HuH-7.5 (cell line): Measurements from ENCODE around the gene TXNRD2.

Experiments used
- DNase-seq: peaks from one replicate; pipeline ENCODE4 v3.0.0; 2011; ENCODE audit warnings: low spot score

The TXNRD2 gene

DNA sequence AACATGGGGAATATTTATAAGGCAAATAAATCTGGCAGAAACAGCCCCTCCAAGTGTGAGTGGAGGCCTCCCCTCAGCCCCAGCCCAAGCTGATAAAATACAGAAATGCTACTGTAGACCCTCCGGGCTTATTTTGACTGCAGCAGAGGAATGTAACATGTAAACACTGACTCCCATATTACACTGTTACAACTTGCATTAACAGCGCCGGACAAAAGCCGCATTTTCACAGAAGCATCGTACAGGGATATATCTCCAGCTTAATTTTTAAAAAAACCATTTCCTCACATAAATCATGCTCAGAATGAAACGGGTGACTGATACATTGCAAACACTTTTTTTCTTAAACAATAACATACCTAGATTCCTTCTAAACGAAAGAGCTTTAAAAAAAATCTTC is 36.7 kb downstream of the TXNRD2 start:
- DNase-seq = no peak

DNA sequence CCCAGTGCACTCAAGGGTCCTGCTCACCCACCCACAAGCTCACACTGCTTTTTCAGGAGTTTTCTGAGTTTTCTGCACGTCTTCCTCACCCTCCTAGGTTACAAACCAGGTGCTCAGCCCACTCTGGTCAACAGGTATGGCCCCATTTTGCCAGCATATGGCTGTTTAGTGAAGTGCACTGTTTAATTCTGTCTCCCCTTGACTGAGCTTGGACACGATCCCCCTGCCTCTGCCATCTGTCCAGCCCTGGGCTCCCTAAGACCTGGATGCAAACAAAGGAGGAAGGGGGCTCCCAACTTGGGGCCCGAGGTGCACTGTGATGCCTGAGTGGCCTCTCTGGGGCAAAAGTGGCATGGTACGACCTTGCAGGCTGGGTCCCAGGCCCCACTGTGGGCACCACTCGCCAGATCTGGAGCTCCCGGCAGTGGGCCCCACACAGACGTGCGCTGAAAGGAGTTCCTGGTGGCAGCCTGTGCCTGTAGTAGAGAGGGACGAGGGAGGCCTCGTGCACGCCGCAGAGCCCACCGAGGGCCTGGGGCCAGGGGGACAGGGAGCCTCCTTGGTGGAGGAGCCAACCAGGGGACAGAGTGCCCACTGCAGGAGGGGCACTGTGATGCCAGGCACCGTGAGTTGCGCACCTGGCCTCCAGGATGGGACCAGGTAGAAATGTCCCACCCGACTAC is 37.3 kb downstream of the TXNRD2 start:
- no peak for DNase-seq

DNA sequence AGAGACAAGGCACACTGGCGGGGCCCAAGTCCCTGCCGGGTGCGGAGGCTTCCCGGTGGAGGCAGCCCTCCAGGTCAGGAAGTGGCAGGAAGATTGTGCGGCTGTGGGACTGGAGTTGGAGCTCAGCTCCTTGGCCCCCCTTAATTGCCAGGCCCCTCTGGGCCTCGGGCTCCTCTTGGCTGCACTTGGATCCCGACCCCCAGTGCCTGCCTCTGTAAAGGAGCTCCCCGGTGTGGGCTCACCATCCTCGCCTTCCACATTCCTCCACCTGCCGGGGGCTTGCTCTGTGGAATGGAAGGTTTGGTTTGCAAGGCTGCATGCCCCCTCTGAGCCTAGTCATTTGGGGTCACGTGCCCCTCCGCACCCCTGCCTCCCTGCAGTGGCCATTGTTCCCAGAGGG is 38.1 kb downstream of the TXNRD2 start:
- DNase-seq = no peak

DNA sequence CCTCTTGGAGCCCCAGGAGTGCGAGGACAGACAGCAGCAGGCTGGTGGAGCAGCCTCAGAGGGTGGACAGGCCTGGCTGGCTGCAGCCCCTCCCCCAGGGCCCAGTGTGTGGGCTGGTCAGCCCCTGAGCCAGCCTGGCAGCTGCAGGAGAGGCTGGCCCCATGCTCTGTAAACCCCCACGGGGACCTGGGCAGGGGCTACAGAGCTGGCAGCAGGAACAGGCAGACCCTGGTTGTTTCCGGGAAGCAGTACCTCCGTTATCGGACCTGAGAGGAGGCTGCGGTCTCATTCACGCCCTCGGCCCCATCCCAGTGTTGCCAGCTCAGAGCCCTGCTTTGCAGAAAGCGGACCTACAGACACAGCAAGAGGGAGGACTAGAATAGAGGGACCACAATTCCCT is 38.6 kb downstream of the TXNRD2 start:
- DNase-seq = no peak

DNA sequence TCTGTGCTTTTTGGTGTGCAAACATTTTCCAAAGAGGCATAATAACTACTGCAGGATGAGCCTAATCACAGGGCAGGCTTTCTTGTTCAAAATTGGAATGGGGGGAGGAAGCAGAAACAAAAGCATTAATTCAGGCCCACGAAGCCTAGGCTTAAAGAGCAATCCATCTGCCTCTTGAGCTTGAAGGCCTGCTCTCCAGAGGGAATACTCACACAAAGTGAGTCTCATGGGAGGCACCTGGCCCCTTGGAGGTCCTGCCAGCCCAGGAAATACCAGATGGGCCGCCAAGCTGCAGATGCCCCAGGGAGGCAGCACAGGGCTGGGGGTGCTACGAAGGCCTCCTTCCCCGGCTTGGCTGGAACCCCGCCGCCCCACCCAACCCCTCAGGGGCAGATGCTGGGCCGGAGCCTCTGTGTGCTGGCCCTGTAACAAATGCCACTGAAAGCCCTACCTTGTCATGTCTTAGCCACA is 39.3 kb downstream of the TXNRD2 start:
- DNase-seq = no peak

DNA sequence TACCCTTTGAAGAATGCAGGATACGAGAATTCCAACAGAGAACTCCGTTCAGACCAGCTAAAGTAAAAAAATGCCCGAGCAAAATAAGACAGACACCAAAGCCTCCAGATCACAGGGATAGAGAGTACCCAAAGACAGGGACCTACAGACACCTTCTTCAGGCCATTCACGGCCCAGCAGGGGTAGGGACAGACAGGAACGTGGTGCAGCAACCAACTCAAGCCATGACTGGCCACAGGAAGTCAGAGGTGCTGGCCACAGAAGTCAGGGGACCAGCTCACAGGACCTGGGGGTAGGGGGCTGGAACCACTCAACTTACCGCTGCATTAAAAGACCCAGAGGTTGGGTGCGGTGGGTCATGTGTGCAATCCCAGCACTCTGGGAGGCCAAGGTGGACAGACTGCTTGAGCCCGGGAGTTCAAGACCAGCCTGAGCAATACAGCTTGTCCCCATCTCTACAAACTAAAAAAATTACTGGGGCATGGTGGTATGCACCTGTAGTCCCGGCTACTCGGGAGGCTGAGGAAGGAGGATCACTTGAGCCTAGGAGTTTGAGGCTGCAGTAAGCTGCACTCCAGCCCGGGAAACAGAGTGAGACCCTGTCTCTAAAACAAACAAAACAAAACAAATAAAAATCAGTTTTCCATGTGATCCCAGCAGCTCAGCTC is 39.9 kb downstream of the TXNRD2 start:
- DNase-seq = no peak

DNA sequence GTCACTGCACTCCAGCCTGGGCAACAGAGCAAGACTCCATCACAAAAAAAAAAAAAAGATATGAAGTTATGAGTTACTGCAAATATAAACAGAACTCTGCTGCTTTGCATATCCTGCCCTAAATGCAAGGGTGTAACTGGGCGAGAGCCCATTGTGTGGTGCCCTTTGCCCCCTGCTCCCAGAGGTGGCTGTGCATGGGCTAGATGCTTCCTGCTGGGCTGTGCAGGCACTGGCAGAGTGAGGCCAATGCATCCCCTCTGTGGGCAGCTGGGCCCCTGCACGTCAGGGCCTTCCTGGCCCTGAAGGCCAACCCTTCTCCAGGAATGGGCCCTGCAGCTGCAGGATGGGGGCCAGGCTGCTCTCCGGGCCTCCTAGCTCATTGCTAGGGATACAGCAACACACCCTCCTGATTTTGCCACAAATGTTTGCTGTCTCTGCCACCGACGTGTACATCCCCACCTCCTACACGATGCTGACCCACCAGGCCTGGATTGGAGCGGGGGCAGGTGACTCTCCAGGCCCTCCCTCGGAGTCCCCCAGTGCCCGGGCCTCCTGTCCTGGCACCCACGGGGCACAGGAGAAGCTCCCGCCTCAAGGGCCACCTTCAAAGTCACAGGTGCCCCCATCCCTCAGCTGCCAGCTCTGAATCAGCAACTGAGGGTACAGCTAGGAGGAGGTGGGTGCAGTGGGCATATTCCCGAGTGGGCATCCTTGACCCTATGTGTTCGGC is 40.7 kb downstream of the TXNRD2 start:
- DNase-seq = no peak

DNA sequence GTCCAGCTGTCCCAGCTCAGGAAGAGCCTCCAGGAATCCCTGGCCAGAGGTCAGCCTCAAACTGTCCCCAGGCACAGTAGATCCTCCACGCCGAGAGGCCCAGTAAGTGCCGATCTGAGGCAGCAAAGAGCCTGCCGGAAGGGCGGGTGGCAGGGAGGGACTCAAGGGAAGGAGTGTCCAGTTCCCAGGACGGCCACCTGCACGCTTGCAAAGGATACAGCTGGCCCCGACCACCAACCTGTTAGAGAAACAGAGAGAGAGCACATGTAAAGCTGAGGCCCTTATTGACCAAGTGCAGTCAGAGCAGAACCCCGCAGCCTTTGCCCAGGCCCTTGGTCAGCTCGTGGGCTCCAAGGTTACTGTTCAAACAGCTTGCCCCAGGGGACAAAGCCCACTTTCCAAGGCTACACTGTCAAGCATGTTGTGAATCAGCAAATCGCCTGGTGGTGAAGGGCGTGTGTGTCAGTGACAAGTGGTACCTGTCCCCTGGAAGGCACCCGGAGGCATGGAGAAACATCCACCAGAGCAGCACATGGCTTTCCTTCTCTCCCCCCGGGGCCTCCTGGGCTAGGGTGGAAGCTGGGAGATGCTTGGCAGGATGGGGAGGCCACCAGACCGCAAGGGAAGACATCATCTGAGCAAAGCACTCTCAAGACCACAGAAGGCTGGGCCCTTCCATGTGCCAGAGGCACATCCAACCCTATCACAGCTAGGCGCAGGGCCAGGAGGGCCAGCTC is 42.6 kb downstream of the TXNRD2 start:
- DNase-seq = no peak

DNA sequence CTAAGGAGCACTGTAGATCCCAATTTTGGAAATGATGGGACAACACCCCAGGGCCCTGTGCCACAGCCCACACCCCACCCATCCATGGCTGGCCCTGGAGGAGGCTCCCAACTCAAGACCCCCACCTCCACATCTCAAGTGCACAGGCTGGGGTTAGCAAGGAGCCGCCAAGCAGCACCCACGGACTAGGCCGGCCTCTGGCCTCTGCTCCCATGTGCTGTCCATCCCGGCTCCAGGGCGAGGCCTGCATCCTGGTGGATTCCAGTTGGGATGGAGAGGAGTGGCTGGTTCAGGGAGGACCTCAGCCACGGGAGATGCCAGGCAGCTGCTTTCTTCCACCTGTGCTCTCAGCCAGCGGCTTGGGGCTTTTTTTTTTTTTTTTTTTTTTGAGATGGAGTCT is 43.5 kb downstream of the TXNRD2 start:
- DNase-seq = no peak

DNA sequence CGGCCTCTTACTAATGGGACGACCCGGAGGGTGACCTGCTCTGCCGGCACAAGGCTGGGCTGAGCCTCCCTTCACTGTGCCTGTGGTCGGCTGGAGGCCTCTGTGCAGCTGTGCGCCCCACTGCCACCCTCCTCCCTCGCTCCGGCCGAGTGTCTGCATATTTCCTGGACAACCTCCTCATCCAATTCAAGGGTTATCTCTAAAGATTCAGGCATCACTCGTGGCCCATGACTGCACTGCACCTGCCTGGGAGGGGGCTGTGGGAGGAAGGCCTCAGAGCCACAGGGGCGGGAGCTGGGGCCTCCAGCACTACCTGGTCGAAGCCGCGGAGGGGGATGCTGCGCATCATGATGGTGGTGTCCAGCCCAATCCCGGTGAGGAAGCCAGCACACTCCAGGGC is 43.9 kb downstream of the TXNRD2 start:
- no peak for DNase-seq

DNA sequence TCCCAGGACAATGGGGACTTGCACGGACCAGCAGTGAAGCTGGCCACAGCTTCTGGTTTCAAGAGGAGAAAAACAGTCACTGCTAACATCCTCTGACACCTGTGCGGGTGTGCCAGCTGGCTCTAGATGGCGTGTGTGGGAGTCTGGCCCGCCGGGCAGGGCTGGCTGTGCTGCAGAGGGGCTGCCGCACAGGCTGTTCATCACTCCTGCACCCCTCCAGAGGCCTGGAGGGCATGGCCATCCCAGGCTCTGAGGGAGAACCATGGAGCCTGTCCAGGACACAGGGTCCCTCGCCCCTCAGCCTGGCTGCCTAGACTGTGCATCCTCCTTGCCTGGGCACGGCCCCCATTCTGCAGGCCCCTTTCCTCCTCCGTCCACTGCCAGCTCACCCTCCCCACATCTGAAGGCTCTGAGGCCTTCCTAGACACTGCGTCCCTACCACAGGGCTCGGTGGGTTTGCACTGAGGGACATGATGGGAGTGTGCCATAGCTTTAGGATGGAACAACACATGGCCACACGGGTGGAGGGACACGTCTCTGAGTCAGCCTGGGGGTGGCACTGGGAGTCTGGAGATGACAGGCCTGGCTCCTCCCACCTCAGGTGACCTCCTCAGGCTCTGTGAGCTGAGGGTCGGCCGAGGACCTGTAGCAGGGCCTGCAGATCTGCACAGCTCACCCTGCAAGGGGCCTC is 44.8 kb downstream of the TXNRD2 start:
- no peak for DNase-seq

DNA sequence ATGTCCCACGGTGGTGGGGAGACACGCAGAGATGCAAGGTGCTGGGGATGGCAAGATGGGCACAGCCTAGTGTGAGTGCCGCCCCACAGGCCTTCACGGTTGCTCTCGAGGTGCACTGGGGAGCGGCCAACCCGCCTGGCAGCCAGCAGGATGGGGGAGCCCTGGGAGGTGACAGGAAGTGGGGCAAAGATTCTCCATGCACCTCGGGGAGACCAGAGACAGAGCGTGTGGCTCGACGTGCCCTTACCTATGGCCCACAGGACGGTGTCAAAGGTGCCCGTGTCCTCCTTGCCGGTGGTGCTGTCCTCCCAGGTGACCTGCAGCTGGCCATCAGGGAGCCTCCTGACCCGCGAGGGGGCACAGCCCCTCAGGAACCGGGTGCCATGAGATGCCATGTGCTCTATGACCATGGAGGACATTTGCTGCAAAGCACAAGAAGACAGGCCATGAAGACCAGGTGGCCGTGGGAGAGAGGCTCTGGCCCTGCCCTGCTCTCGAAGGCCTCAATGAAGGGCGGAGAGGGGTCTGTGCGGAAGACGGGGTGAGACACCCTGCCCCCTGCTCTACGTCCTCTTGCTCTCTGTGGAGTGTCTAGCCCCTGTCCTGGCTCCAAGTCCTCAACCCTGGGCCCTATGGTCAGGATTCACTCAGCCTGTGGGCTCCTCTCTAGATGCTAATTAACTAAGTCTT is 46.3 kb downstream of the TXNRD2 start:
- DNase-seq = no peak

DNA sequence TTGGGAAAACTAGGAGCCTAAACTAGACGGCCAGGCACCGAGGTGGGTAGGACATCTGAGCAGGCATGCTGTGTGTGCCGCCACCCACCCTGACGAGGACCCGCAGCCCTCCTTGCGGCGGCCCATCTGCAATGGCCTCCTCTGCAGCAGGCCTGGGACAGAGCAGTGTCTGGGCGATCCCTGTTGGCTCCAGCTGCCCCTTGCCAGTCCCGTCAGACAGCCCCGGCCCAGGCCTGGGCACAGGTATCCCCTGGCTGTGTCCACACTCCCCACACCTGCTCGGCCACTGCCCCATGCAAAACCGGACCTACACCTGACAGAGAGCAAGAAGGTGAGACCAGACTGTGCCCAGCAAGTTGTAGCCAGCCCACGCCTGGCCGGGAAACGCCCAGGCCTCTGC is 48.3 kb downstream of the TXNRD2 start:
- DNase-seq = no peak

DNA sequence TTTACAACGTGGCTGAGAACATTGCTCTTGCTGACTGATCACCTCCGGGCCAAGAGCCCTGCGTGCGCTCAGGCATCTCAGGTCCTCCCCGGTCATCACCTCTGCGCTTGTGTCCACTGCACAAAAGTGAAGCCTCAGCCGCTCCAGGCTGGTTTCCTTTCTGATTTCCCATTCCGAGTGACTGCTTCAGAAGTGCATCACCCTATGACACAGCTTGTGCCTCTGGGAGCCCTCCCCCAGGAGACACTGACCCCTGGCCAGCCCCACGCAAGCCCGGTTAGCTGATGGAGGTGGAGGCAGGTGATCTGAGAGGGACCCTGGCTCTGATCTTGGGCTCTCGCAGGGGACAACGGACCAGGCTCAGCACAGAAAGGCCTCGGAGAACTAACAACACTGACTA is 48.7 kb downstream of the TXNRD2 start:
- DNase-seq = no peak

DNA sequence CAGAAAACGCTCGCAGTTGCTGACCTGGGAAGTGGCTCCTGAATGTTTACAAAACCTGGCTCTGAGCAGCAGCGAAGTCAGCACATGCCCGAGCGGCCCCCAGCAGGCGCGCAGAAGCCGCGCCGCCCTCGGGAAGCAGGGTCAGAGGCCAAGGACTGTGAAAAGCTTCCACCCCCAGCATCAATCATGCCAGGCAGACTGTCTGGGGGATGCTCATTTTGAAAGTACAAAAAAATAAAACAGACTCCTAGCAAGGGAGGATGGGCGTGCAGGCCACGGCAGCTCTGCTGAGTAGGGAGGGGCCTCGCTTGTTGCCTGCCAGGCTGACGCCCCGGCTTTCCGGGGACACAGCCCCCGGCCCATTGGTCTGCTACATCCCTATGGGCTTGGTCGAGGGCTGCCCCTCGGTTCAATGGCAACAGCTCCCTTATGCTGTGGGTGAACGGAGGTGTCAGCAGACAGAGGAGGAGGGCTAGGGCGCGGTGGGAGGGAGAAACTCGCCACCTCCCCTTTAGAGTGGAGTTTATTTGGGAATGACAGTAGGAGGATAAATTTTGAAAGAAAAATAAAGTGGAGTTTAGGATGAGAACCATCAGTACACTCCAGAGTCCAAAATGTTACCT is 49.2 kb downstream of the TXNRD2 start:
- peak; percentile 44 for DNase-seq

DNA sequence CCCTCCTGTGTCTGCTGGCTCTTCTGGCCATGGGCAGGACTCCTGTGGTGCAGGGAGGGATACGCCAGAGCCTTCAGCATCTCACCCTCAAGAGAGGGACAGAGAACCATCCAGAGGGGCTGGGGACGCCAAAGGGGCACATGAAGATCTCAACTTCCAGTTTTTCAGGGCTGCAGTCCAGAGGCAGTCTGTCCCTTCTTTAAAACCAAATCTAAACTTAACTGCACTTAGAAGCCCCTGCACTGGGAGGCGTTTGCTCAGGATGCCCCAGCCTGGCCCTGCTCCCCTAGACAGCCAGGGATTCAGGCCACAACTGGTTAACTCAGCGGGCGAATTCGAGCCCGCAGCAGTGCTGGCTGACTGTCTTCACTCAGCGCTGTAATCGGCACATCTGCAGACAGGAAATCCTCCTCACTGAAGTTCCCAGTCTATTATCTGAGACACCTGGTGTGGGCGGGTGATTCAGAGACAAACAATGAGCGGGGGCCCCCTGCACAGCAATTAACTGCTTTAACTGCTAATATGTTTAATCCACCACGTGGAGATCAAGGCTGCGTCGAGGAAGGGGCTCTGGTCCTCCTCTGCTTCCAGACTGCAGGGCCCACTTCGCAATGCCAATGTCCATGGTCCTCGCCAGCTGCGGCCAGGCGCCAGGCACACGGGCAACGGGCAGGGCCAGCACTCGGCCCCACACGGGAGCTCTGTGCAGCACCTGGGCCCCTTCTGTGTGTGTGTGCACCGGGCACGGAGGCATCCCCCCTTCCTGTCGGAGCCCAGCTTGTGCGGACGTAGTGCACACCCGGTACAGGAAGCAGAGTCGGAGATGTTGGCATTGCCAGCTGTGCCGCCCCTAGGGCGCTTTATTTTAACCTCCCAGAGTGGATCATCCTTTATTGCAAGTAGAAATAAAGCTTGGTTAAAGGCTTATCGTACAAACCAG is 50.0 kb downstream of the TXNRD2 start:
- no peak for DNase-seq

DNA sequence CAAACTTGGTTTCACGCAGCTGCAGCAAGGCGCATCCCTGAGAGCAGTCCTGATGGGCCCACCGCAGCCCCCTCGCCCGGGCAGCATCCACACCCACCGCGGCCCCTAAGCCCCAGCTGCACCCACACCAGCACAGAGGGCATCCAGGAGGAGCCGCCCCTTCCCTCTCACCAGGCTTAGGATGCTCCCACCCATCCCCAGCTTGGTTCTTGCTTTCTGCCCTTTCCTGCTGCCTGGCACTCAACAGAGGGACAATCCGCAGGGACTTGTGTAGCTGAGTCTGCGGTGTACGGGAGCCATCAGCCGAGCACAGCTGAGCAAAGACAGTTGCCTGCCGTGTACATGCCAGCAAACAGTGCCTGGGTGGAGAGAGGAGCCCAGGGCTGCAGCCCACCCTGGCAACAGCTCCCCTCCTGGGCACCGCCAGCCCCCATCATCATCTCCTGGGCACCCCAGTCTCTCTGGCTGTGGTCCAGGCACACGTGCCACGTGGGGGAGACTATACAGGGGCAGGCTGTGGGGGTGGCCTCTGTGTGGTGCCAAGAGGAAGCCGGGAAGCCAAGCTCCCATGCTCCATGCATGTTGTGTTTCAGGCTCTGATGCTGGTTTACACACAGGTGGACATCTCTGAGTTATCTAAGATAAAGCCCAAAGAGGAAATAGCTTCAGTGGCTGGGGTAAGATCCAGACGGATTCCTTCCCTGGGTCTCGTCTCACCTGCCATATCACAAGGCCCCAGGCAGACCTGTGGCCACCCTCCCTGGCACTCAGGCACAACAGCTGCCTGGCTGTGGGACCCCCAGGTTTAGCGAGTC is 50.9 kb downstream of the TXNRD2 start:
- DNase-seq = no peak

DNA sequence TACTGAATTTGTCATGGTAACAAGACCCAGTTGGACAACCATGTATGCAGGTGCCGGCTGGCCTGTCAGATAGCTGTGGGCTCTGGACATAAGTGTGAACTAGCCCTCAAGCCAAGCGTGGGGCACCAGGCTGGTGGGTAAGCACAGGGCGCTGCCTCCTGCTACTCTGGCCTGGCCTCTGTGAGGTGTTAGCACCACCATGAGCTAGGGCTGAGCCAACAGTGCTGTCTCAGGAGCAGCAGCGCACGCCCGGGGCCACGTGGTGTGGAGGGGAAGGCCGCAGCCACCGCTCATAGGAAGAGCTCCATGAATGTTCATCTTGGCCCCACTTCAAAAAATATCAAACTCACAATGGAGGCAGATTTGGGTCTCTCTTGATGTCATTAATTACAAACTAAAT is 51.7 kb downstream of the TXNRD2 start:
- DNase-seq = no peak
